GM18861 (cell line): Measurements from ENCODE around the gene ASTN2.

Experiments
- ATAC-seq: cut with Tn5 transposase; IDR thresholded peaks from one replicate; pipeline ENCODE4 v1.9.1; 2021; ENCODE audit not compliant: unreplicated experiment

Gene ASTN2

GRCh38 chr9:117180896-117181445 is 233.9 kb downstream of the ASTN2 start:
- no peak for ATAC-seq

GRCh38 chr9:117178596-117179375 is 236.1 kb downstream of the ASTN2 start:
- no peak for ATAC-seq

GRCh38 chr9:117170567-117170966 is 244.3 kb downstream of the ASTN2 start:
- no peak for ATAC-seq

GRCh38 chr9:117169089-117169621 is 245.7 kb downstream of the ASTN2 start:
- ATAC-seq, result no peak

GRCh38 chr9:117164512-117164911 is 250.3 kb downstream of the ASTN2 start:
- ATAC-seq, result no peak

- no peak for ATAC-seq
These were observed 254.6 kb downstream of the ASTN2 start for GRCh38 chr9:117160254-117160653.

GRCh38 chr9:117156771-117157535 is 257.9 kb downstream of the ASTN2 start:
- ATAC-seq, result no peak

GRCh38 chr9:117156144-117156688 is 258.6 kb downstream of the ASTN2 start:
- ATAC-seq, result no peak

GRCh38 chr9:117153021-117153420 is 261.8 kb downstream of the ASTN2 start:
- no peak for ATAC-seq

GRCh38 chr9:117151716-117152115 is 263.1 kb downstream of the ASTN2 start:
- ATAC-seq, result no peak

- ATAC-seq, result no peak
These were observed 264.9 kb downstream of the ASTN2 start for GRCh38 chr9:117149996-117150395.

- no peak for ATAC-seq
These were observed 268.9 kb downstream of the ASTN2 start for GRCh38 chr9:117145811-117146490.

- ATAC-seq, result no peak
These were observed 269.8 kb downstream of the ASTN2 start for GRCh38 chr9:117145081-117145480.

- no peak for ATAC-seq
These were observed 276.6 kb downstream of the ASTN2 start for GRCh38 chr9:117138231-117138630.

- ATAC-seq, result no peak
These were observed 278.4 kb downstream of the ASTN2 start for GRCh38 chr9:117136461-117136860.

- no peak for ATAC-seq
These were observed 279.3 kb downstream of the ASTN2 start for GRCh38 chr9:117135501-117136098.

GRCh38 chr9:117134826-117135500 is 279.9 kb downstream of the ASTN2 start:
- ATAC-seq, result no peak

- ATAC-seq, result no peak
These were observed 288.0 kb downstream of the ASTN2 start for GRCh38 chr9:117126871-117127270.

- ATAC-seq, result no peak
These were observed 289.3 kb downstream of the ASTN2 start for GRCh38 chr9:117125531-117125930.

GRCh38 chr9:117123729-117124128 is 291.1 kb downstream of the ASTN2 start:
- ATAC-seq, result no peak
